Suprapubic skin (tissue), 4 donors: ENCODE data around the gene SAMD8. TPM values are rescaled to one million over a fixed set of nuclear protein-coding genes. Genes with fewer than 3 reads are reported as not detected.
"Not testable (repeated sequence)": the region's sequence is repeated elsewhere in the genome, so short reads cannot be mapped to it uniquely, and the experiment has no call there.

ENCODE experiments used
- DNase-seq, 2 donors: peaks; one replicate each; pipeline ENCODE4 v3.0.0-alpha.2; 2019; ENCODE audit warnings: low spot score in 2 of 2
- H3K27ac ChIP-seq: fragments of 200-600 bp; sonication (generic); one replicate; pipeline ENCODE4 v1.5.1; 2019
- H3K27me3 ChIP-seq: fragments of 200-600 bp; sonication (generic); one replicate; pipeline ENCODE4 v1.5.1; 2019
- H3K36me3 ChIP-seq: fragments of 200-600 bp; sonication (generic); one replicate; pipeline ENCODE4 v1.5.1; 2019
- H3K4me1 ChIP-seq: fragments of 200-600 bp; sonication (generic); one replicate; pipeline ENCODE4 v1.5.1; 2019
- H3K4me3 ChIP-seq: fragments of 200-600 bp; sonication (generic); one replicate; pipeline ENCODE4 v1.5.1; 2019; ENCODE audit warnings: mild to moderate bottlenecking
- H3K9me3 ChIP-seq: fragments of 200-600 bp; sonication (generic); one replicate; pipeline ENCODE4 v1.5.1; 2019
- EP300 ChIP-seq: sonication (generic); formaldehyde crosslinking; IDR thresholded peaks from one replicate; pipeline ENCODE4 v1.6.1; 2017; ENCODE audit warnings: antibody characterized with exemption
- POLR2A ChIP-seq, 2 donors: fragments of 450-650 bp; IDR thresholded peaks; one replicate each; pipeline ENCODE4 v1.6.1; 2017; ENCODE audit warnings: antibody characterized with exemption in 2 of 2, mild to moderate bottlenecking in 2 of 2, moderate library complexity in 2 of 2
- POLR2AphosphoS5 ChIP-seq, 3 donors: sonication (generic); formaldehyde crosslinking; IDR thresholded peaks; one replicate each; pipeline ENCODE4 v1.6.1; 2017; ENCODE audit warnings: antibody characterized with exemption in 3 of 3
- WGBS: methylation state at CpG from one replicate; pipeline ENCODE4 v1.1.5; 2018; 5-methylcytosine and 5-hydroxymethylcytosine counted together
- total RNA-seq, 4 donors: library from RNA; depleted of rRNA; stranded (reverse); fragments of >200 nt; gene quantifications; one replicate each; pipeline ENCODE4 v1.1.0, GENCODE V29; 2016
- TF ChIP-seq, protein P1 (sequence below), 2 donors: fragments of 200-600 bp in 1 of 2; fragments of 450-650 bp in 1 of 2; sonication (generic) in 1 of 2; IDR thresholded peaks; one replicate each; pipeline ENCODE4 v1.5.1; 2016 to 2019; ENCODE audit warnings: antibody characterized with exemption in 2 of 2, mild to moderate bottlenecking in 1 of 2, moderate library complexity in 1 of 2

The SAMD8 gene
- total RNA-seq, 4 donors from 2014 or later = 20.3 to 29.1 (median 22.8) TPM

GRCh38 chr10:75205908-75206307, 94.5 kb downstream of the SAMD8 start:
- 85% methylated on average over 2 of the region's 2 CpGs for WGBS
- DNase-seq = peak in 1 of 2 donors; percentile 31
- H3K4me3 ChIP-seq = no peak overlapping the region
- H3K4me1 ChIP-seq = peaks cover 77% of the 10 kb centered on the region
- no peaks in the 10 kb centered on the region for H3K27me3 ChIP-seq
- peak overlapping the region; percentile 89 for H3K27ac ChIP-seq
- no peaks in the 10 kb centered on the region for H3K9me3 ChIP-seq
- no peaks in the 10 kb centered on the region for H3K36me3 ChIP-seq
- TF ChIP-seq EP300 (no peak), POLR2AphosphoS5 (IDR thresholded peaks at IDR 0.05) (no peak), POLR2A (IDR thresholded peaks at IDR 0.05) (no peak)
- TF ChIP-seq, protein P1, sequence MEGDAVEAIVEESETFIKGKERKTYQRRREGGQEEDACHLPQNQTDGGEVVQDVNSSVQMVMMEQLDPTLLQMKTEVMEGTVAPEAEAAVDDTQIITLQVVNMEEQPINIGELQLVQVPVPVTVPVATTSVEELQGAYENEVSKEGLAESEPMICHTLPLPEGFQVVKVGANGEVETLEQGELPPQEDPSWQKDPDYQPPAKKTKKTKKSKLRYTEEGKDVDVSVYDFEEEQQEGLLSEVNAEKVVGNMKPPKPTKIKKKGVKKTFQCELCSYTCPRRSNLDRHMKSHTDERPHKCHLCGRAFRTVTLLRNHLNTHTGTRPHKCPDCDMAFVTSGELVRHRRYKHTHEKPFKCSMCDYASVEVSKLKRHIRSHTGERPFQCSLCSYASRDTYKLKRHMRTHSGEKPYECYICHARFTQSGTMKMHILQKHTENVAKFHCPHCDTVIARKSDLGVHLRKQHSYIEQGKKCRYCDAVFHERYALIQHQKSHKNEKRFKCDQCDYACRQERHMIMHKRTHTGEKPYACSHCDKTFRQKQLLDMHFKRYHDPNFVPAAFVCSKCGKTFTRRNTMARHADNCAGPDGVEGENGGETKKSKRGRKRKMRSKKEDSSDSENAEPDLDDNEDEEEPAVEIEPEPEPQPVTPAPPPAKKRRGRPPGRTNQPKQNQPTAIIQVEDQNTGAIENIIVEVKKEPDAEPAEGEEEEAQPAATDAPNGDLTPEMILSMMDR (IDR thresholded peaks at IDR 0.05) = no peak

GRCh38 chr10:75206638-75207037, 95.2 kb downstream of the SAMD8 start:
- Histone ChIP-seq H3K4me1 (peaks cover 79% of the 10 kb centered on the region), H3K27ac (peak overlapping the region; percentile 89)
- H3K9me3 ChIP-seq, H3K36me3 ChIP-seq, H3K4me3 ChIP-seq, H3K27me3 ChIP-seq: not testable (repeated sequence)
- DNase-seq = peak in 1 of 2 donors; percentile 18
- WGBS = 81% methylated on average over 14 of the region's 14 CpGs

DNA sequence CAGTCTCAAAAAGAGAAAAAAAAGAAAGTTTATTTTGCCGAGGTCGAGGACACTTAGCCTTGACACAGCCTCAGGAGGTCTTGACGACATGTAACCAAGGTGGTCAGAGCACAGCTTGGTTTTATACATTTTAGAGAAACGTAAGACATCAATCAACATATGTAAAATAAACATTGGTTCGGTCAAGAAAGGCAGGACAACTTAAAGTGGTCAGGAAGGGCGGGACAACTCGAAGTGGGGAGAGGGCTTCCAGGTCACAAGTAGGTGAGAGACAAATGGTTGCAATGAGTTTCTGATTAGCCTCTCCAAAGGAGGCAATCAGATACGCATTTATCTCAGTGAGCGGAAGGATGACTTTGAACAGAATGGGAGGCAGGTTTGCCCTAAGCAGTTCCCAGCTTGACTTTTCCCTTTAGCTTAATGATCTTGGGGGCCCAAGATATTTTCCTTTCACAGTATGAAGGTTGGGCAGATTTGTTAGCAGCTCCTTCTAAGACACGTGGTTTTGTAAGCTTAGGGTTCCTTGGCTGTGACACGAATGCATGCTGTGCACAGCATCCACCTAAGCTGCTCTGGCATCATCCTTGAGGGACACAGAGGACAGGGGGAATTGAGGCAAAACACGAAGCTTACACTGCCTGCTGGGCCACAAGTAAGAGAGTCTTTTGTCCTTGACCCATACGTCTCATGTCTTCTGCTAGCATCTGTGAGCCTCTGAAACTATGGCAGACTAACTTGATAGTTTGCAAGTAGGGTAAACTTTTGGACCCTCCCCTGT, 95.8 kb downstream of the SAMD8 start:
- Histone ChIP-seq H3K27me3 (no peaks in the 10 kb centered on the region), H3K36me3 (peaks cover 2% of the 10 kb centered on the region), H3K27ac (peak overlapping the region; percentile 89), H3K9me3 (no peaks in the 10 kb centered on the region), H3K4me3 (no peak overlapping the region), H3K4me1 (peaks cover 81% of the 10 kb centered on the region)
- no peak for TF ChIP-seq POLR2A (IDR thresholded peaks at IDR 0.05)
- no peak for TF ChIP-seq POLR2AphosphoS5 (IDR thresholded peaks at IDR 0.05)
- TF ChIP-seq, protein P1 (IDR thresholded peaks at IDR 0.05) = no peak
- no peak for TF ChIP-seq EP300
- 70% methylated on average over 13 of the region's 13 CpGs for WGBS
- DNase-seq = peak in 1 of 2 donors; percentile 18

DNA sequence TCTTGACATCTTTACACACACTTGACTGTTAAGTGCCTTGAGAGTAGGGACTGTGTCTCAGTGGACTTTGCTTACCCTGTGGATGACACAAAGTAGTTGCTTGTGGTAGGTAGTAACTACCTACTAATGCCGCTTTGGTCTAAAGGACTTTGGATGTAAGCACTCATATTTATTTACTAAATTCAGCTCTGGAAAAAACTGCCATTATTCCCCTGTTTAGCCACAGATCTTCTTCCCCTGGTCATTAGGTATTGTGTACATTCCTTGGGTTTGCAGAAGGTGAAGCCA, 96.3 kb downstream of the SAMD8 start:
- WGBS = 63% methylated on average over 1 of the region's 1 CpG
- no peak overlapping the region for H3K4me3 ChIP-seq
- TF ChIP-seq POLR2AphosphoS5 (IDR thresholded peaks at IDR 0.05) (no peak), POLR2A (IDR thresholded peaks at IDR 0.05) (no peak), EP300 (no peak)
- TF ChIP-seq, protein P1 (IDR thresholded peaks at IDR 0.05) = no peak
- peaks cover 7% of the 10 kb centered on the region for H3K36me3 ChIP-seq
- H3K27ac ChIP-seq = peak overlapping the region; percentile 89
- DNase-seq = no peak
- peaks cover 81% of the 10 kb centered on the region for H3K4me1 ChIP-seq
- H3K27me3 ChIP-seq = no peaks in the 10 kb centered on the region
- no peaks in the 10 kb centered on the region for H3K9me3 ChIP-seq

DNA sequence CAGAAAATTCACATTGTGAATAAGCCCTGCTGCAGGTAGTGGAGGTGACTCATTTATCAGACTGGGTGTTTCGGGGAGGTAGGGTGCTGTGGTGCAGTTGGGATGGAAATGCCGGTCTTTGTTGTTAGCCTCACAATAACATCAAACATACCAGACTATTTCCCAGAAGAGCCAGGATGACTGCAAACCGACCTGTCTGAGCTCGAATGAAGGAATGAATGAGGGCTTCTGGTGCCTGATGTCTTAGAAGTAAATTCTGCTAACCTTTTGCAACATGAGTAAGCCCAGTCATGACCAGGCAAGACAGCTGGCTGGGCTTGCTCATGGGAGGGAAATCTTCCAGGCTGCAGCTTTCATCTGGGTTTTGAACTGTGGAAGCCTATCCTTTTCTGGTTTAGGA, 96.7 kb downstream of the SAMD8 start:
- peak in 1 of 2 donors; percentile 46 for DNase-seq
- no peaks in the 10 kb centered on the region for H3K9me3 ChIP-seq
- 35% methylated on average over 4 of the region's 4 CpGs for WGBS

GRCh38 chr10:75209086-75209920, 97.8 kb downstream of the SAMD8 start:
- Histone ChIP-seq H3K27ac (peak overlapping the region; percentile 100), H3K36me3 (peaks cover 22% of the 10 kb centered on the region), H3K27me3 (no peaks in the 10 kb centered on the region), H3K4me1 (peaks cover 73% of the 10 kb centered on the region), H3K4me3 (peak overlapping the region; percentile 93), H3K9me3 (no peaks in the 10 kb centered on the region)
- no peak for TF ChIP-seq POLR2A (IDR thresholded peaks at IDR 0.05)
- TF ChIP-seq, protein P1 (IDR thresholded peaks at IDR 0.05) = no peak
- TF ChIP-seq POLR2AphosphoS5 (IDR thresholded peaks at IDR 0.05) = no peak
- no peak for TF ChIP-seq EP300
- 65% methylated on average over 16 of the region's 16 CpGs for WGBS
- DNase-seq = peak in 1 of 2 donors; percentile 72

More for the DNA sequence above, 96.7 kb downstream of the SAMD8 start:
- peaks cover 11% of the 10 kb centered on the region for H3K36me3 ChIP-seq
- H3K4me3 ChIP-seq = no peak overlapping the region
- H3K27me3 ChIP-seq = no peaks in the 10 kb centered on the region
- peaks cover 81% of the 10 kb centered on the region for H3K4me1 ChIP-seq
- TF ChIP-seq POLR2A (IDR thresholded peaks at IDR 0.05) (no peak), POLR2AphosphoS5 (IDR thresholded peaks at IDR 0.05) (peak in 2 of 3 donors; percentile 18 to 38)
- peak overlapping the region; percentile 100 for H3K27ac ChIP-seq
